CD4-positive, alpha-beta T cell treated with Interferon gamma for 1 hour (primary cell): ENCODE results near the gene ADAM10.

Experiments used
- DNase-seq: peaks from one replicate; pipeline ENCODE4 v3.0.0-alpha.2; 2020

The ADAM10 gene

GRCh38 chr15:58752716-58753115 is 3.2 kb upstream of the ADAM10 start:
- DNase-seq = no peak

- DNase-seq = peak; percentile 28
These were observed 515 bp downstream of the ADAM10 start for GRCh38 chr15:58748852-58749531.

DNA sequence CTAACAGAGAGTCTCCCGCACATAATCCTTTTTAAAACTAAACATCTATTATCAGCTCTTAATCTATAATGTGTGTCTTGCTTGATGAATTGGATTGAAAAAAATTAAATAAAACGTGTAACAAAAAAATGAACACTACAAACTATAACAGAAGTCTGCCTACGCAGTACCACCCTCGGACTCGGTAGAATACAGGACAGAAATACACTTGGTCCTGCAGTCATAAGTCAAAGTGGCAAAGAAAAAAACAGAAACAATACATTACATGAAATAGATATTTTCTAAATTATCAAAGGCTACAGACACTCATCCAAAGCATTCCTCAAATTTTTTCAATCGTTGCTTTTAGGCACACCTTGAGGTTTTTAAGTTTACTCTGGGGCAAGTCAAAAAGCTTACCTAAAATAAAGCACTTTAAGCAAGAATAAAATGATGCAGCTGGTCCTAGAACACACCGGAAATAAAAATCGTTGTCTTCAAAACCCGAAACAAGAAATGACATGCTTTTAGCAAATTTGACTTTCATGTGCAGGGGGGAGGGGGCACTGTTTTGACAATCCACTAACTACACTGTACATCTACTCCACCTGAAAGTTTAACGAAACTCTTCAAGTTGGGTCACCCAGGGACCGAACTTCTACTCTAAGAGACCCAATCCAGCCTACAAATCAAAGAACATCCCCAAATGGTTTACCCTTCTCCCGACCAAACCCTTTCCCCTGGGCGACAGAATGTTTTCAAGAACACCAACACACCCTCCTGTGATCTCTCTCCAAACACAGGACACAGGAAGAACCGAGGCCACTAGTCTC is 1.3 kb downstream of the ADAM10 start:
- DNase-seq = no peak

- DNase-seq = no peak
These were observed 3.3 kb downstream of the ADAM10 start for GRCh38 chr15:58746174-58746573.

DNA sequence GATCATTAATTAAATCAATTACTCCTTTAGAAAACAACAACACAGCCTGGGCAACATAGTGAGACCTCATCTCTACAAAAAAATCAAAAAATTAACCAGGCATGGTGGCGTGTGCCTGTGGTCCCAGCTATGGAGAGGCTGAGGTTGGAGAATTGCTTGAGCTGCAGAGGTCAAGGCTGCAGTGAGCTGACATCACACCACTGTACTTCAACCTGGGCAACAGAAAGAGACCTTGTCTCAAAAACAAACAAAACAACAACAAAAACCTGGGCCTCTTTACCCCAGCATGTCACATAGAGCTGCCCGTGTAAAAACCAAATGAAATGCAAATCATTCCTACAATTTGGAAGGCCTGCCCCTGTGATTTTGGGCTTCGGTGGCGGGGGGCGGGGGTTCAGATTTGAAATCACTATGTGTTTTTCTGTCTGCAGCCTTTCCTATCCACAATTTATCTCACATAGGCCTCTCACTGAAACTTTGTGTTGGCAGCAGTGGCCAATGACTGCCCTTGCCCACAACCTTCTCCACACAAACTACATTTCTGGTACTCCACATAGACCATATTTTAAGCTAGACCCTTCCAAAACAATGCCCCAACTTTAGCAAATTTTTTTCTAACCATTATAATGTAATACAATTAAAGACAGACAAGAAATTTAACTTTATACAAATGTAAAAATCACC is 6.5 kb downstream of the ADAM10 start:
- DNase-seq = no peak

- no peak for DNase-seq
These were observed 7.3 kb downstream of the ADAM10 start for GRCh38 chr15:58742022-58742813.

- no peak for DNase-seq
These were observed 8.5 kb downstream of the ADAM10 start for GRCh38 chr15:58741032-58741431.

DNA sequence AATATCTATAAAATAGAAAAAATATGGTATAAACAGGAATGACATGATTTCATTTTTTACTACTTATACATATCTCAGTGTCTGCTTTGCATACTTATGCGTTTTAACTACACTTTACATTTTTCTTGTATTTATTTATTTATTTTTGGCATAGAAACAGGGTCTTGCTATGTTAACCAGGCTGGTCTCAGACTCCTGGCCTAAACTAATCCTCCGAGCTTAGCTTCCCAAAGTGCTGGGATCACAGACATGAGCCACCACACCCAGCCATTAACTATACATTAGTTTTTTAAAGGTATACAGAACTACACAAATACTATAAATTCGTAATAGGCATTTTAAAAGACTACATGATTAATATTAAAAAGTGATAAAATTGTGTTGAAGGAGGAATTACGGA is 9.1 kb downstream of the ADAM10 start:
- no peak for DNase-seq

DNA sequence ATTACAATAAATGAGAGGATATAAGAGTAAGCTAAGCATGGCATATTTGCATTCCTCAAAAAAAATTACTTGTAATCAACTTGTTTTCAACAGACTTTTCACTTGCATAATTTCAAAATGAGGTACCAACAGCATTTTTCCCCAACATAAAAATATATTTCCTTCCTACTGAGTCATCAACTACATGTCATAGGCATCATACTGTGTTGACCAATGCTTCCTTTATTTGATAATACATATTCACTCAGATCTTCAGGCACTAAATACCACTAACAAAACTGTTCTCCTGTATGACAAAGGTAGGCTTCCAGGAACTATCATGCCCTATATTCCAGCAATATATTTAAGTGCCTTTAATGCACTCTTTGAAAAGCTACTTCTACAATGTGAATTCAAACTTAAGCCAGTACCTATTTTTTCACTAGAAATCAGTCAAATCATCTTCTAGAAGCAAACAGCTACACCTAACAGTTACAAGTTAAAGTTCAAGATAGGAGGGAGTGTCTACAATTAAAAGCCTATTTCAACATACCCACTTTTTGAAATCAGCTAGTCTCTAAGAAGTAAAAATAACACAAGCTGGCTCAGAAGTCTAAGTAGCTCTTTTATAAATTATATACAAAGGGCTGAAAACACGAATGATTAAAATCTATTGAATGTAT is 11.3 kb downstream of the ADAM10 start:
- no peak for DNase-seq

DNA sequence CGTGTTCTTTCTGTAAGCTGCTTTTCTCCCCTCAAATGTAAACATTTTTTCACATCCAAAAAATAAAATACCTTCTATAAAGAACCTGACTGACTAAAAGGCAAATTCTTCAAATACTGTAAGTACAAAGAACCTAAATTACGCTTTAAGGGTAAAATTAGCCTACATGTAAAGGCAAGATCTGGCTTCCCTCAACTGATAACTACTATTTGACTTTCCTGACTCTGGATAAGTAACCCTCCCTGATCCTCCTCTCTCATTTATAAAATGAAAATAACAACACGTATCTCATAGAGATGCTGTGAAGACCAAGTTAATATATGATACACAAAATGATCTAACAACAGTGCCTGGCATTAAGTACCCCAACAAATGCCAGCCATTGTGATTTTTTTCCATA is 12.2 kb downstream of the ADAM10 start:
- DNase-seq = no peak

DNA sequence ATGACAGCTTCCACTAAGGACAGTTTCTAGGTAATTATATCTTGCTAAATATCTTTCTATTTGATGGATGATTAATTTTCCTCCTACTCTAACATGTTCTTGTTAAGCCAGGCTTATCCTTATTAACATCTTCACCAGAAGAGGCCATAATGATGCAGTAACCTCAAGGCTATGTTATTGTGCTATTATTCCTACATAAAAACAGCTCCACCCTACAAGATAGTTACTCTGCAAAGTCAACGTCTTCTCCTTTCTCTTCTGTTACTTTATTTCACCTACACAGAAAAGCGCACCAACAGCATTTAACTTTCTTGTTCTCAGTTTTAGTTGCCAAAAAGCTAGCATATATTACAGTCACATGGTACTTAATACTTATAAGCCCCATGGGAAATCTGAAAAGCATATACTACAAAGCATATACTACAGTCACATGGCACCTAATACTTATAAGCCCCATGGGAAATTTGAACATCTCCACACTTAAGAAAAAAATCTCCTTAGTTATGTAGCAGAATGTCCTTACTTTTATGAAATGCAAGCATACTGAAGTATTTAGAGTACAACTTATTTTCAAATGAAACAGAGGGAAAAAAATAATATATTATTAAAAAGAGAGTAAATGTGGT is 13.4 kb downstream of the ADAM10 start:
- no peak for DNase-seq

GRCh38 chr15:58734859-58735258 is 14.6 kb downstream of the ADAM10 start:
- no peak for DNase-seq

DNA sequence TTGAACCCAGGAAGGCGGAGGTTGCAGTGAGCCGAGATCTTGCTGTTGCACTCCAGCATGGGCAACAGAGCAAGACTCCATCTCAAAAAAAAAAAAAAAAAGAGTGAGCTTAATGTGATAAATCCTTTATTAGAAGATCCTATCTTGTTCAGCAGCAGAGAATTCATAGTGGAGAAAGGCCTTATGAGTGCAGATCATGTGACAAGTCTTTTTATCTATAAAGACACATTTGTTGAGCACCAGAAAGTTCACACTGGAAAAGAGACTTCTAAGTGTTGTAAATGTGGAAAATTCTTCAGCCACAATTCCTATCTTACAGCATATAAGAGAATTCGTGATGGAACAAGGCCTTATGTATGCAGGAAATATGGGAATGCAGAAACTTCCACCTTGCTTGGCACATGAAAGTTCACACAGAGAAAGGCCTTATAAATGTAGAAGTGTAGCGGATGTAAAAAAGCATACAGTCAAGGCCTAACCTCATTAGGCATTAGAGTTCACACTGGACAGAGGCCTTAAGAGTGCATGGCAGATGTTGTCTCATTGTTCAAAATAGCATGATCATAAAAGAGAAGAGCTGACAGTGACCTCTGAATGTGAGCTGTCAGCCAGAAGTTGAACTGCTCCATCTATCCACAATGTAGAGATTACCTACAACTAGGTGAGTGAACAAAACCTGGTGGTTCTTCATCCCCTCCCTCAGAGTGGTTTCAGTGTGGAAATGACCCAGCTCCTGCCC is 16.7 kb downstream of the ADAM10 start:
- DNase-seq = no peak

DNA sequence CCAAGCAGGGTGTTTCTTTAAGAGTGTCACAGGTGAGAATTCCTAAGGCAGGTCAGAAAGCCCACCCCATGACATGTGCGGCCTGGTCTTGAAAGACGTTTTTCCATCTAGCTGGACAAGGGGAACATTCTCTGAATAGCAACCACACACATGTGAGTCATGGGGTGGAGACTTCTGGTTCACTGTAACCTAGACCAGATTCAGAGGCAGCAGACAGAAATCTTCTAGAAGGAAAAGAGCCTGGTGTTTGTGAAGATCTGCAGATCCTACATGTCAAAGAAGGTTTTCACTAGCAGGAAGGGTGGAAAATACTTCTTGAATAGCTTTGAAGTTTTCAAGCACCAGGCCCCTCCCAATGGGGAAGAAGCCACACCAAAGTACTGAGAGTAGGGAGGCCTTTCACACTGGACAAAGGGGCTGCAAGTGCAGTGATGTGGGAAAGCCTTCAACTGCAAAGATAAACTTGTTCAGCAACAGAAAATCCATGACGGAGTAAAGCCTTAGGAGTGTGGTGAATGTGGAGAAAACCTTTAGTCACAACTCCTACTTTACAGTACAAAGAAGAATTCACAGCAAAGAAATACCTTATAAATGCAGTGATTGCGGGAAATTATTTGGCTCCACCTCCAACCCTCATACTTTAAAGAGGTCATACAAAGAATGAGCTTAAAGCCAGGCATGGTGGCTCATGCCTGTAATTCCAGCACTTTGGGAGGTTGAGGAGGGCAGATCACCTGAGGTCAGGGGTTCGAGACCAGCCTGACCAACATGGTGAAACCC is 17.6 kb downstream of the ADAM10 start:
- no peak for DNase-seq

- no peak for DNase-seq
These were observed 22.6 kb downstream of the ADAM10 start for GRCh38 chr15:58726867-58727266.

GRCh38 chr15:58724466-58724865 is 25.0 kb downstream of the ADAM10 start:
- peak; percentile 23 for DNase-seq

DNA sequence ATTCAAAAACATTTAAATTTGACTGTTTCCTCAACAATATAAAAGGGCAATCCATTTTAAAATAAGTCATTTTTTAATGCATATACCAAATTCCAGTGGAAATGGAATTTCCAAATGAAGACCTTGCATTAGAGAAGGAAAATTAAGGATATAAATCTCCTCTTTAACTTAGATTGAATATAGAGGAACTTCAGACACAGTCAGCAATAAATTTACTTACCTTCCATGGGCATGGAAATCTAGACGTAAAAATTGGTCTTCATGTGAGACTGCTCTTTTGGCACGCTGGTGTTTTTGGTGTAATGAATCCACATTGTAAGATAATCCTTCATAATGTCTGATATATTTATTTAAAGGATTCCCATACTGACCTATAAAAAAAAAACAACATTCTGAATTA is 32.1 kb downstream of the ADAM10 start:
- no peak for DNase-seq

GRCh38 chr15:58716027-58716426 is 33.5 kb downstream of the ADAM10 start:
- DNase-seq = no peak

DNA sequence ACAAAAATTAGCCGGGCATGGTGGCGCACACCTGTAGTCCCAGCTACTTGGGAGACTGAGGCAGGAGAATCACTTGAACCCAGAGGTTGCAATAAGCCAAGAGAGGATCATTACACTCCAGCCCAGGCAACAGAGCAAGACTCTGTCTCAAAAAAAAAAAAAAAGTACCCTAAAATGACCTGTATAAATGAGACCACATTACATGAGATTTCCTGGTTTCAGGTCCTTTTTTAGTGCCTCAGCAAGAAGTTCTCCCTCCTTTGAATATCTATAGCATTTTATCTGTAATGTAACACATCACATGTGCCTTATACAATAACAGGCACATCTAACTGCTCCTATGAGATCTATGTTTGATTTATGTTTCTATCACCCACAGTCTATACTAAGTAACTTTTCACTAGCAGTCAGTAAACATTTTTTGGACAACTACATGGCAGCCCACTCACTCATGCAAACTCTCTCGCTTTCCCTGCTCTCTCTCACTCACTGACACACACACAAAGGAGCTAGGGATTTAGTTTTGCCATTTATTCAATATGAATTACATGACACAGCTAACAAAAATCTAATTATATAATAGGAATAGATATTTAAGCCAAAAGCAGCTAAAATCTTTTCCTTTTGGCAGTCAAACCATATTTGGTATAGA is 34.1 kb downstream of the ADAM10 start:
- no peak for DNase-seq

GRCh38 chr15:58710701-58711100 is 38.8 kb downstream of the ADAM10 start:
- no peak for DNase-seq
